Measurements from ENCODE around the gene PAPLN.

DNA sequence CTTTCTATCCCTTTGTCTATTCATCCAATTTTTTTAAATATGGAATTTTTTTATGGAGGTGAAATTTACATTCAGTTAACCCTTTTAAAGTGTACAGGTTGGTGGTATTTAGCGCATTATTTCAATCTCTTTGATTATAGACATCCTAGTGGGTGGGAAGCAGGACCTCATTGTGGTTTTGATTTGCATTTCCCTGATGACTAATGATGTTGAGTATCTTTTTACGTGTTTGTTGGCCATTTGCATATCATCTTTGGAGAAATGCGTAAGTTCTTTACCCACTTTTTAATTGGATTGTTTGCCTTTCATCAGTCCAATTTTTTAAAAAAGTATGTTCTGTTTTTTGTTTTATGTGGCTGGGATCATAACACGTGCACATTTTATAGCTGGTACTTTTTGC is 20.8 kb downstream of the PAPLN start:
- TF ChIP-seq POLR2A (IDR thresholded peaks at IDR 0.05; ENCODE audit: extremely low read depth, insufficient read length) (no peak), MYC (IDR thresholded peaks at IDR 0.05; ENCODE audit: low read depth, low read length) (no peak)
- TF ChIP-seq, protein P1, sequence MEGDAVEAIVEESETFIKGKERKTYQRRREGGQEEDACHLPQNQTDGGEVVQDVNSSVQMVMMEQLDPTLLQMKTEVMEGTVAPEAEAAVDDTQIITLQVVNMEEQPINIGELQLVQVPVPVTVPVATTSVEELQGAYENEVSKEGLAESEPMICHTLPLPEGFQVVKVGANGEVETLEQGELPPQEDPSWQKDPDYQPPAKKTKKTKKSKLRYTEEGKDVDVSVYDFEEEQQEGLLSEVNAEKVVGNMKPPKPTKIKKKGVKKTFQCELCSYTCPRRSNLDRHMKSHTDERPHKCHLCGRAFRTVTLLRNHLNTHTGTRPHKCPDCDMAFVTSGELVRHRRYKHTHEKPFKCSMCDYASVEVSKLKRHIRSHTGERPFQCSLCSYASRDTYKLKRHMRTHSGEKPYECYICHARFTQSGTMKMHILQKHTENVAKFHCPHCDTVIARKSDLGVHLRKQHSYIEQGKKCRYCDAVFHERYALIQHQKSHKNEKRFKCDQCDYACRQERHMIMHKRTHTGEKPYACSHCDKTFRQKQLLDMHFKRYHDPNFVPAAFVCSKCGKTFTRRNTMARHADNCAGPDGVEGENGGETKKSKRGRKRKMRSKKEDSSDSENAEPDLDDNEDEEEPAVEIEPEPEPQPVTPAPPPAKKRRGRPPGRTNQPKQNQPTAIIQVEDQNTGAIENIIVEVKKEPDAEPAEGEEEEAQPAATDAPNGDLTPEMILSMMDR (IDR thresholded peaks at IDR 0.05; ENCODE audit: low read depth, low read length): no peak
- TF ChIP-seq, protein P2, sequence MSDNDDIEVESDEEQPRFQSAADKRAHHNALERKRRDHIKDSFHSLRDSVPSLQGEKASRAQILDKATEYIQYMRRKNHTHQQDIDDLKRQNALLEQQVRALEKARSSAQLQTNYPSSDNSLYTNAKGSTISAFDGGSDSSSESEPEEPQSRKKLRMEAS (IDR thresholded peaks at IDR 0.05; ENCODE audit: low read depth, low read length): no peak

All from NB4 (cell line).